ENCODE results near the gene ST7. TPM values are rescaled to one million over a fixed set of nuclear protein-coding genes. Genes with fewer than 3 reads are reported as not detected.

Gene ST7
- total and polyA plus RNA-seq, 2 experiments from 2014 or later: 9.9 to 18.3 TPM

- TF ChIP-seq ZNF462 (CRISPR knock-in tag; IDR thresholded peaks at IDR 0.05): no peak
- TF ChIP-seq EZH2 (IDR thresholded peaks at IDR 0.05; ENCODE audit: low read depth, unreplicated experiment): no peak
- TF ChIP-seq STAT1 (IDR thresholded peaks at IDR 0.05; ENCODE audit: unreplicated experiment): no peak
- TF ChIP-seq ZNF331 (CRISPR knock-in tag; IDR thresholded peaks at IDR 0.05; ENCODE audit: low read depth): no peak
Observed at GRCh38 chr7:116969371-116969902, 16.1 kb downstream of the ST7 start (continued).

- no peak for ATAC-seq
- TF ChIP-seq ZNF462 (CRISPR knock-in tag; IDR thresholded peaks at IDR 0.05) (no peak), POLR2AphosphoS5 (IDR thresholded peaks at IDR 0.05; ENCODE audit: low read depth) (no peak), STAT1 (IDR thresholded peaks at IDR 0.05; ENCODE audit: unreplicated experiment) (no peak), ZNF114 (CRISPR knock-in tag; IDR thresholded peaks at IDR 0.05) (no peak), JUNB (IDR thresholded peaks at IDR 0.05; ENCODE audit: unreplicated experiment) (no peak)
Observed at GRCh38 chr7:116970238-116970910, 17.1 kb downstream of the ST7 start.

More at GRCh38 chr7:116970238-116970910, 17.1 kb downstream of the ST7 start:
- H3K36me3 Mint-ChIP-seq (ENCODE audit: low read depth): peaks cover 15% of the 10 kb centered on the region; the same call in 2 of the 3 replicates
- H3K4me1 Mint-ChIP-seq: peaks cover 44% of the 10 kb centered on the region
- Histone ChIP-seq H3K36me3 (ENCODE audit: insufficient read depth) (no peaks in the 10 kb centered on the region), H3K4me2 (peak overlapping the region; percentile 7; the same call in 1 of the 2 replicates), H2AFZ (no peak overlapping the region), H3F3A (replicated peaks; ENCODE audit: low read depth) (no peaks in the 10 kb centered on the region), H4K20me1 (replicated peaks; ENCODE audit: insufficient read depth) (no peaks in the 10 kb centered on the region), H3K27me3 (ENCODE audit: insufficient read depth) (no peaks in the 10 kb centered on the region), H3K27ac (ENCODE audit: low read depth) (0 out of 2 replicates have a peak overlapping the region, but pooled peaks have one; percentile 79), H3K79me2 (replicated peaks; ENCODE audit: insufficient read depth) (peaks cover 45% of the 10 kb centered on the region), H3K4me3 (no peak overlapping the region), H3K4me1 (ENCODE audit: insufficient read depth) (peaks cover 35% of the 10 kb centered on the region), H3K9me2 (ENCODE audit: insufficient read depth) (no peaks in the 10 kb centered on the region)
- H3K4me3 Mint-ChIP-seq: no peak overlapping the region
- peak overlapping the region; percentile 39 for H3K27ac Mint-ChIP-seq
- no peak for DNase-seq (ENCODE audit: low spot score)
- peaks cover 4% of the 10 kb centered on the region for H3K27me3 Mint-ChIP-seq (ENCODE audit: insufficient read depth, low read depth, poor library complexity)
- H3K9me3 Mint-ChIP-seq: peaks cover 4% of the 10 kb centered on the region
